Measurements from ENCODE around the gene XPC. TPM values are rescaled to one million over a fixed set of nuclear protein-coding genes. Genes with fewer than 3 reads are reported as not detected.

Gene XPC
- total and polyA plus RNA-seq, 2 donors (not counting 3 experiments of a cell fraction or from before 2014, with no cell fraction given), result 11.9 to 36.8 TPM

GRCh38 chr3:14156201-14156600 lies 22.2 kb downstream of the XPC start:
- intact Hi-C loops (cut with micrococcal nuclease), result no loop called here
- Histone ChIP-seq H3K36me3 (ENCODE audit: control insufficient read depth in 2 of 2, extremely low read depth in 1 of 2, insufficient read depth in 2 of 2, low read length in 2 of 2) (peaks cover 30 to 35% of the 10 kb centered on the region in 2 experiments), H3K27me3 (ENCODE audit: control insufficient read depth in 2 of 2, insufficient read depth in 2 of 2, low read length in 2 of 2) (no peaks in the 10 kb centered on the region), H3K9me1 (replicated peaks; ENCODE audit: control insufficient read depth, extremely low read depth, insufficient read depth, low read length) (no peaks in the 10 kb centered on the region), H3K79me2 (ENCODE audit: control insufficient read depth, insufficient read depth, low read length) (no peaks in the 10 kb centered on the region), H3K4me1 (ENCODE audit: control insufficient read depth, extremely low read depth, insufficient read depth, low read length) (peaks cover 2% of the 10 kb centered on the region), H2AFZ (ENCODE audit: low read depth, low read length) (no peak overlapping the region), H3K4me3 (replicated peaks in 1 of 3; ENCODE audit: insufficient read depth in 1 of 3, low read depth in 1 of 3, low read length in 3 of 3) (no peak overlapping the region), H3K27ac (ENCODE audit: insufficient read depth, low read depth, low read length) (no peak overlapping the region), H3K9ac (replicated peaks; ENCODE audit: extremely low read depth, insufficient read depth, low read length) (no peak overlapping the region), H3K9me3 (replicated peaks; ENCODE audit: control insufficient read depth, insufficient read depth, low read length) (no peaks in the 10 kb centered on the region), H4K20me1 (replicated peaks; ENCODE audit: control insufficient read depth, extremely low read depth, insufficient read depth, low read length) (no peaks in the 10 kb centered on the region), H3K4me2 (ENCODE audit: insufficient read depth, low read length) (no peak overlapping the region)
- dilution Hi-C loops (cut with MboI; ENCODE audit: extremely low pct_ligation_motif_present, low sequenced_read_pairs), result no loop called here
- BruUV-seq (replicated peaks), result no TSS peak
- TF ChIP-seq MAX (IDR thresholded peaks at IDR 0.05; ENCODE audit: insufficient read depth, insufficient read length) (no peak), MYC (IDR thresholded peaks at IDR 0.05; ENCODE audit: low read depth, low read length) (no peak), JUN (IDR thresholded peaks at IDR 0.05; ENCODE audit: borderline replicate concordance, insufficient read depth, insufficient read length, low read depth) (no peak), GATA2 (IDR thresholded peaks at IDR 0.05; ENCODE audit: insufficient read depth, insufficient read length, low read depth, low read length) (no peak), EZH2 (IDR thresholded peaks at IDR 0.05; ENCODE audit: borderline replicate concordance, low read depth, low read length, severe bottlenecking) (no peak), POLR2A (IDR thresholded peaks at IDR 0.05; ENCODE audit: low read depth, low read length) (no peak), FOS (IDR thresholded peaks at IDR 0.05; ENCODE audit: borderline replicate concordance, insufficient read depth, low read length) (no peak), POLR2AphosphoS5 (IDR thresholded peaks at IDR 0.05; ENCODE audit: insufficient read depth, low read depth, low read length) (no peak)
- TF ChIP-seq, protein P1, sequence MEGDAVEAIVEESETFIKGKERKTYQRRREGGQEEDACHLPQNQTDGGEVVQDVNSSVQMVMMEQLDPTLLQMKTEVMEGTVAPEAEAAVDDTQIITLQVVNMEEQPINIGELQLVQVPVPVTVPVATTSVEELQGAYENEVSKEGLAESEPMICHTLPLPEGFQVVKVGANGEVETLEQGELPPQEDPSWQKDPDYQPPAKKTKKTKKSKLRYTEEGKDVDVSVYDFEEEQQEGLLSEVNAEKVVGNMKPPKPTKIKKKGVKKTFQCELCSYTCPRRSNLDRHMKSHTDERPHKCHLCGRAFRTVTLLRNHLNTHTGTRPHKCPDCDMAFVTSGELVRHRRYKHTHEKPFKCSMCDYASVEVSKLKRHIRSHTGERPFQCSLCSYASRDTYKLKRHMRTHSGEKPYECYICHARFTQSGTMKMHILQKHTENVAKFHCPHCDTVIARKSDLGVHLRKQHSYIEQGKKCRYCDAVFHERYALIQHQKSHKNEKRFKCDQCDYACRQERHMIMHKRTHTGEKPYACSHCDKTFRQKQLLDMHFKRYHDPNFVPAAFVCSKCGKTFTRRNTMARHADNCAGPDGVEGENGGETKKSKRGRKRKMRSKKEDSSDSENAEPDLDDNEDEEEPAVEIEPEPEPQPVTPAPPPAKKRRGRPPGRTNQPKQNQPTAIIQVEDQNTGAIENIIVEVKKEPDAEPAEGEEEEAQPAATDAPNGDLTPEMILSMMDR (IDR thresholded peaks at IDR 0.05; ENCODE audit: extremely low read depth in 1 of 2, insufficient read depth in 1 of 2, low read depth in 1 of 2, low read length in 2 of 2), result no peak
- FAIRE-seq (no peak), DNase-seq (ENCODE audit: low read depth, low spot score) (no peak)
- CTCF ChIA-PET, result interaction anchor here (1.3 kb wide), 1 partner anchor 260 kb away, joined by 3 read pairs; no protein-coding TSS in a partner anchor
- POLR2A ChIA-PET, result no interaction called here

Measured in endothelial cell of umbilical vein (primary cell).